HG03045 (cell line): ENCODE measurements around the gene DNMT3A.

Source experiments
- ATAC-seq: cut with Tn5 transposase; IDR thresholded peaks from one replicate; pipeline ENCODE4 v1.9.1; 2021; ENCODE audit warnings: mild to moderate bottlenecking, moderate library complexity; ENCODE audit not compliant: unreplicated experiment

Gene DNMT3A

GRCh38 chr2:25373269-25373981 lies 31.7 kb upstream of the DNMT3A start:
- no peak for ATAC-seq

GRCh38 chr2:25372405-25373268 lies 30.9 kb upstream of the DNMT3A start:
- no peak for ATAC-seq

GRCh38 chr2:25371253-25372241 lies 29.8 kb upstream of the DNMT3A start:
- no peak for ATAC-seq

GRCh38 chr2:25369876-25370275 lies 28.2 kb upstream of the DNMT3A start:
- ATAC-seq: no peak

GRCh38 chr2:25369439-25369838 lies 27.7 kb upstream of the DNMT3A start:
- no peak for ATAC-seq

GRCh38 chr2:25368660-25369059 lies 26.9 kb upstream of the DNMT3A start:
- no peak for ATAC-seq

- ATAC-seq: no peak
Observed at GRCh38 chr2:25367296-25367695, 25.6 kb upstream of the DNMT3A start.

GRCh38 chr2:25366629-25367028 lies 24.9 kb upstream of the DNMT3A start:
- no peak for ATAC-seq

GRCh38 chr2:25365241-25365640 lies 23.5 kb upstream of the DNMT3A start:
- ATAC-seq: no peak

- ATAC-seq: no peak
Observed at GRCh38 chr2:25363733-25364132, 22.0 kb upstream of the DNMT3A start.

- peak; percentile 64 for ATAC-seq
Observed at GRCh38 chr2:25362434-25363145, 20.9 kb upstream of the DNMT3A start.

GRCh38 chr2:25362049-25362433 lies 20.3 kb upstream of the DNMT3A start:
- peak; percentile 87 for ATAC-seq

GRCh38 chr2:25361261-25362048 lies 19.7 kb upstream of the DNMT3A start:
- ATAC-seq: no peak

- ATAC-seq: no peak
Observed at GRCh38 chr2:25358836-25359235, 17.1 kb upstream of the DNMT3A start.

GRCh38 chr2:25358249-25358815 lies 16.6 kb upstream of the DNMT3A start:
- no peak for ATAC-seq

GRCh38 chr2:25356088-25356487 lies 14.4 kb upstream of the DNMT3A start:
- no peak for ATAC-seq

GRCh38 chr2:25355270-25355669 lies 13.5 kb upstream of the DNMT3A start:
- ATAC-seq: no peak

GRCh38 chr2:25354116-25354515 lies 12.4 kb upstream of the DNMT3A start:
- no peak for ATAC-seq

- no peak for ATAC-seq
Observed at GRCh38 chr2:25349397-25349796, 7.7 kb upstream of the DNMT3A start.
